GM13977 (cell line): ENCODE measurements around the gene TRANK1.
"Not testable (repeated sequence)": the region's sequence is repeated elsewhere in the genome, so short reads cannot be mapped to it uniquely, and the experiment has no call there.

Experiments
- DNase-seq: peaks from one replicate; pipeline ENCODE4 v3.0.0; 2012; ENCODE audit warnings: low spot score
- in situ Hi-C: fragments of 300-500 bp; cut with MboI; formaldehyde crosslinking; loops from one replicate; pipeline ENCODE4 v1.12.0; 2022; ENCODE audit warnings: low sequenced_read_pairs, low pct_unique_long_range_greater_than_20kb, mixed read lengths, inconsistent platforms; ENCODE audit not compliant: unreplicated experiment
- TF ChIP-seq, protein P1 (sequence below): IDR thresholded peaks from 2 replicates; pipeline ENCODE4 v1.5.1; 2012; ENCODE audit warnings: mild to moderate bottlenecking, control low read depth; ENCODE audit not compliant: insufficient read depth; ENCODE audit errors: extremely low read depth, missing control alignments

Gene TRANK1

DNA sequence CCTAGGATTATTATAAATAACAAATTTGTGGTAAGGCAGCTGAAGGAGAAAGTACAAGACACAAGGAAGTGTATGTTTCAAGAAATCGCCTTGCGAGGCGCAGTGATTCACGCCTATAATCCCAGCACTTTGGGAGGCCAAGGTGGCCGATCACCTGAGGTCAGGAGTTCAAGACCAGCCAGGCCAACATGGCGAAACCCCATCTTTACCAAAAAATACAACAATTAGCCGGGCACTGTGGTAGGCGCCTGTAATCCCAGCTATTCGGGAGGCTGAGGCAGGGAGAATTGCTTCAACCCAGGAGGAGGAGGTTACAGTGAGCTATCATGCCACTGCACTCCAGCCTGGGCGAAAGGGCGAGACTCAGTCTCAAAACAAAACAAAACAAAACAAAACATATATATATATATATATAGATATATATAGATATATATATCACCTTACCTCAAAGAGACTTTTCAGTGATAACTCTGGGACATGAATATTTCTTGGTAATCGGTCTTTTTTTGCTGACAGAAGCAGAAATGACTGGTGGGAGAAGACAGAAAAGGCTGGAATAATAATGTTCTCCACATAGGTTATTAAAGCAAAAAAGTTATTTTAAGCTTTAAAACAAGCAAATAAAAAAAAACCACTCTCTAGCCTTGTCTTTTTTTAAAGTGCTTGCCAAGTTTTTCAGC, 52.3 kb downstream of the TRANK1 start:
- no peak for DNase-seq
- TF ChIP-seq, protein P1, sequence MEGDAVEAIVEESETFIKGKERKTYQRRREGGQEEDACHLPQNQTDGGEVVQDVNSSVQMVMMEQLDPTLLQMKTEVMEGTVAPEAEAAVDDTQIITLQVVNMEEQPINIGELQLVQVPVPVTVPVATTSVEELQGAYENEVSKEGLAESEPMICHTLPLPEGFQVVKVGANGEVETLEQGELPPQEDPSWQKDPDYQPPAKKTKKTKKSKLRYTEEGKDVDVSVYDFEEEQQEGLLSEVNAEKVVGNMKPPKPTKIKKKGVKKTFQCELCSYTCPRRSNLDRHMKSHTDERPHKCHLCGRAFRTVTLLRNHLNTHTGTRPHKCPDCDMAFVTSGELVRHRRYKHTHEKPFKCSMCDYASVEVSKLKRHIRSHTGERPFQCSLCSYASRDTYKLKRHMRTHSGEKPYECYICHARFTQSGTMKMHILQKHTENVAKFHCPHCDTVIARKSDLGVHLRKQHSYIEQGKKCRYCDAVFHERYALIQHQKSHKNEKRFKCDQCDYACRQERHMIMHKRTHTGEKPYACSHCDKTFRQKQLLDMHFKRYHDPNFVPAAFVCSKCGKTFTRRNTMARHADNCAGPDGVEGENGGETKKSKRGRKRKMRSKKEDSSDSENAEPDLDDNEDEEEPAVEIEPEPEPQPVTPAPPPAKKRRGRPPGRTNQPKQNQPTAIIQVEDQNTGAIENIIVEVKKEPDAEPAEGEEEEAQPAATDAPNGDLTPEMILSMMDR: no peak
- in situ Hi-C loops: no loop called here

DNA sequence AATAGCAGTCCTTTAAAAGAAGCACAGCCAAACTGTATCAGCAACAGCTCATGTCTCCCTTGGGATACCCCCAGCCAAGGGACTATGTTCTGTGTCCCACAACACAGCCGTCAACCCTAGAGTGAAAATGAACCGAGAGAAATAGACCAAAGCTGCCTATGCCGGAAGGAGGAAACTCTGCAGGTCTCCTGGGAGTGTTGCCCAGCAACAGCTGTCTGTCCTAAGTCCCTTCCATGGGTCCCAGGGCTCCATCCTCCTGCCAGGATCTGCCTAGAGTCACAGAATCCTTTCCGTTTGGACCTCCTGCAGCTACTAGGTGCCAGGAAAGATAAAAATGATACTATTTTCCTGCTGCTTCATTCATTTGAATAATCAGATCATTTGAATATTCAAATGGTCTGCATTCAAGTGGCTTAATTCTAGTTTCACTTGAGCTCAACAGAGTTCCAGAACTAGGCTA, 53.1 kb downstream of the TRANK1 start:
- TF ChIP-seq, protein P1: no peak
- no peak for DNase-seq
- in situ Hi-C loops: no loop called here

DNA sequence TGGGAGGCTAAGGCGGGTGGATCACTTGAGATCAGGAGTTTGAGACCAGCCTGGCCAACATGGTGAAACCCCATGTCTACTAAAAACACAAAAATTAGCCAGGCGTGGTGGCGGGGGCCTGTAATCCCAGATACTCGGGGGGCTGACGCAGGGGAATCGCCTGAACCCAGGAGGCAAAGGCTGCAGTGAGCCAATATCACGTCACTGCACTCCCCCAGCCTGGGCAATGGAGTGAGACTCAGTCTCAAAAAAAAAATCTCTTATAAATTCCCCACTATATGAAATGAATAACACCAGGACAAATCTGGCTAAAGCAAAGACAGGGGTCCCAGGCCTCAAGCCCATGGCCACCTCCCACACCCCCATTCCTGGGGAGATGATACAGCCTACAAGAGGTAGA, 53.8 kb downstream of the TRANK1 start:
- DNase-seq, in situ Hi-C loops: not testable (repeated sequence)

DNA sequence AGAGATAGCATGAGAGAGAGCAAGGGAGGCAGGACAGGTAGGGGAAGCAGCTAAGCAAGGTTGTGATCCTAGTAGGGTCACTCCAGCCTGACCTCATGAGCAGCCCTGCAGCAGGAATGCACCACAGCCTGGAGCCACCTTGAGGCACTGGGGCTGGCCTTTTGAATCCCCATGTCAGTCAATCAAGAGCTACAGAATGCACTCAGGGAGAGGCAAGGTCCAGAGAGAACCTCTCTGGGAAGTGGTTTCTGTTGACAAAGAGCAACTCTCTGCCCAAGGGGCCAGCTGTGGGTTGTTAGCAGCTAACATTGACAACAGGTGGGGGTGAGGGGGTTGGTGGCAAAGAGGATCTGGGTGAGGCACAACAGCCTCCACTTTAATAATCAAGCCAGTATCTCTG, 54.6 kb downstream of the TRANK1 start:
- TF ChIP-seq, protein P1: no peak
- in situ Hi-C loops: no loop called here
- no peak for DNase-seq

GRCh38 chr3:36881735-36882134, 63.1 kb downstream of the TRANK1 start:
- in situ Hi-C loops: no loop called here
- DNase-seq: no peak
- TF ChIP-seq, protein P1: no peak

GRCh38 chr3:36879842-36880241, 65.0 kb downstream of the TRANK1 start:
- in situ Hi-C loops, DNase-seq: not testable (repeated sequence)

DNA sequence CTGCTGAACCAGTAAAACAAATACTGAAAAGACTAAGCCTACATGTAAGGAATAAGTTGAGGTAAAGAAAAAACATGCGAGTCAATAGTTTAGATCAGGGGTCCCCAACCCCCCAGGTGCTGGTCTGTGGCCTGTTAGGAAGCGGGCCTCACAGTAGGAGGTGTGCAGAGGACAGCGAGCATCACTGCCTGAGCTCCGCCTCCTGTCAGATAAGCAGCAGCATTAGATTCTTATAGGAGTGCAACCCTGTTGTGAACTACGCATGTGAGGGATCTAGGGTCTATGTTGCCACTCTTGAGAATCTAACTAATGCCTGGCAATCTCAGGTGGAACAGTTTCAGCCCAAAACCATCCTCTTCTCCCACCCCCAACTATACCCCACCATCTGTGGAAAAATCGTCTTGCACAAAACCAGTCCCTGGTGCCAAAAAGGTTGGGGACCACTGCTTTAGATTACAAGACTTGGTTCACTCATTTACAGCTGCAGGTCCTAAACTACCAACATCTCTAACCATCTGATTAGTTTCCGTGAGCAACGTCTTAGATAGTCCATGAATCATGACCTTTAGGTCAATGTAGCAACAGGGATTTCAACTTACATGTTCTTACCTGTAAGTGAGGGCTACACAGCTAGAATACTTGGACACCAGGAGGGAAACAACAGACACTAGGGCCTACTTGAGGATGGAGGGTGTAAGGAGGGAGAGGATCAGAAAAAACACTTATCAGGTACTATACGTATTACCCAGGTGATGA, 66.7 kb downstream of the TRANK1 start:
- DNase-seq: no peak
- in situ Hi-C loops: no loop called here

More for the DNA sequence above, 66.7 kb downstream of the TRANK1 start:
- TF ChIP-seq, protein P1: no peak
